LHCN-M2 (cell line): ENCODE data around the gene CEACAM4. TPM values are rescaled to one million over a fixed set of nuclear protein-coding genes. Genes with fewer than 3 reads are reported as not detected.
"Not testable (repeated sequence)": the region's sequence is repeated elsewhere in the genome, so short reads cannot be mapped to it uniquely, and the experiment has no call there.

Experiments used
- DNase-seq: peaks from one replicate; pipeline ENCODE4 v3.0.0-alpha.2; 2012; ENCODE audit warnings: low read depth
- total RNA-seq: library from RNA; depleted of rRNA; stranded (reverse); fragments of >200 nt; gene quantifications from 2 replicates; pipeline ENCODE4 v1.2.3, GENCODE V29; 2014; rRNA removed

The CEACAM4 gene
- total RNA-seq, 1 experiment from 2014 or later, result not detected

- no peak for DNase-seq
Observed at GRCh38 chr19:41586064-41586463, 40.8 kb downstream of the CEACAM4 start.

GRCh38 chr19:41584931-41585330 is 41.9 kb downstream of the CEACAM4 start:
- DNase-seq, result no peak

DNA sequence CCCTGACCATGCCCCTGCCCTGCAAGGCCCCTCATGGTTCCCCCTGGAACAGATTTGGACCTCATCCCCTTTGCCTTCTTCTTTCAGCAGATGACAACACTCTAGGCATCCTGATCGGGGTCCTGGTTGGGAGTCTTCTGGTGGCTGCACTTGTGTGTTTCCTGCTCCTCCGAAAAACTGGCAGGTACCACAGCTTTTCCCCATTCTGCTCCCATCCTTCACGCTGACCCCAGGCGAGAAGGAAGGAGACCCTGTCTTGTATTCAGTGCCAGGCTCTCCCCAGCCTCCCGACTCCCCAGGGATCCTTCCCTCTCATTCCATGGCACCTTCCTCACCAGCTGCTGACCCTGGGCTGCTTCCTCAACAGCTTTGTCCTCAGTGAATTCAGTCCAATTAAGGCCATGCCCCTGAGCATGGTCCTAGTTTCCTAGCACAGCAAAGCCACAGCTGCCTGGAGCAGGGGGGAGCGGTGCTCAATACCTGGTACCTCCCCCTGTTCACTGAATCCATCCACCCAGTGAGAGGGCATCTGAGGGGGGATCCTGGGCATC is 42.5 kb downstream of the CEACAM4 start:
- no peak for DNase-seq

DNA sequence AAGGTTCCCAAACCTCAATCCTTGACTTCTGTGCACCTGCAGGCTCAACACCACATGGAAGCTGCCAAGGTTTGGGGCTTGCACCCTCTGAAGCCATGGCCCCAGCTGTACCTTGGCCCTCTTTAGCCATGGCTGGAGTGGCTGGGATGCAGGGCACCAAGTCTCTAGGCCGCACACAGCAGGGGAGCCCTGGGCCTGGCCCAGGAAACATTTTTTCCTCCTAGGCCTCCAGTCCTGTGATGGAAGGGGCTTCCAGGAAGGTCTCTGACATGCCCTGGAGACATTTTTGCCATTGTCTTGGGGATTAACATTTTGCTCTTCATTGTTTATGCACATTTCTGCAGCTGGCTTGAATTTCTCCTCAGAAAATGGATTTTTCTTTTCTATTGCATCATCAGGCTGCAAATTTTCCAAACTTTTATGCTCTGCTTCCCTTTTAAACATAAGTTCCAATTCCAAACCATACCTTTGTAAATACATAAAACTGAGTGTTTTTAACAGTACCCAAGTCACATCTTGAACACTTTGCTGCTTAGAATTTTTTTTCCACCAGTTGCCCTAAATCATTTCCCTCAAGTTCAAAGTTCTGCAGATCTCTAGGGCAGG is 44.2 kb downstream of the CEACAM4 start:
- DNase-seq, result not testable (repeated sequence)

DNA sequence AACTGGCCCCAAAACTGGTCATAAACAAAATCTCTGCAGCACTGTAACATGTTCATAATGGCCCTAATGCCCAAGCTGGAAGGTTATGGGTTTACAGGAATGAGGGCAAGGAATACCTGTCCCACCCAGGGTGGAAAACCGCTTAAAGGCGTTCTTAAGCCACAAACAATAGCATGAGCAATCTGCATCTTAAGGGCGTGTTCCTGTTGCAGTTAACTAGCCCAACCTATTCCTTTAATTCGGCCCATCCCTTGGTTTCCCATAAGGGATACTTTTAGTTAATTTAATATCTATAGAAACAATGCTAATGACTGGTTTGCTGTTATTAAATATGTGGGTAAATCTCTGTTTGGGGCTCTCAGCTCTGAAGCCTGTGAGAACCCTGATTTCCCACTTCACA is 45.8 kb downstream of the CEACAM4 start:
- DNase-seq, result not testable (repeated sequence)

DNA sequence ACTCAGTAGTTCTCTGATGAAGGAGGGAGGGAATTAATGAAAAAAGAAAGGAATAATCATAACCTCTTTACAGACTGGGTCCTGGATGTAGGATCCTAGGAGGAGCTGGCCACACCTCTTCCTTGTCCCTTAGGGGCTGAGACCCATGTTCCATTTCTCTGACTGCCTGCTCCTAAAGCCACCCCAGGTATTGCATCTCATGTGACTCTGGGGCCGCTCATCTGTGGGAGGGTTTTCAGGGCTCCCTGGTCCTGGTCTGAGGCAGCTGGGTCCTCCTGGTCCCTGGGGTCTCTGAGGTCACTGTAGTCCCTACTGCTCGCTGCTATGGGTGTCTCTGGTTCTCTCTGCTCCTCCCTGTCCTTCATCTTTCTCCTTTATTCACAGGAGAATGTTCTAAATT is 48.0 kb downstream of the CEACAM4 start:
- DNase-seq, result no peak

- no peak for DNase-seq
Observed at GRCh38 chr19:41577833-41578232, 49.0 kb downstream of the CEACAM4 start.

GRCh38 chr19:41577144-41577830 is 49.6 kb downstream of the CEACAM4 start:
- no peak for DNase-seq

- no peak for DNase-seq
Observed at GRCh38 chr19:41575998-41576397, 50.9 kb downstream of the CEACAM4 start, which contains the start of gene CEACAM21. Gene CEACAM21, plus strand, starts transcription at chr19:41576166. Its CDS starts 109 bp downstream, at chr19:41576275.

DNA sequence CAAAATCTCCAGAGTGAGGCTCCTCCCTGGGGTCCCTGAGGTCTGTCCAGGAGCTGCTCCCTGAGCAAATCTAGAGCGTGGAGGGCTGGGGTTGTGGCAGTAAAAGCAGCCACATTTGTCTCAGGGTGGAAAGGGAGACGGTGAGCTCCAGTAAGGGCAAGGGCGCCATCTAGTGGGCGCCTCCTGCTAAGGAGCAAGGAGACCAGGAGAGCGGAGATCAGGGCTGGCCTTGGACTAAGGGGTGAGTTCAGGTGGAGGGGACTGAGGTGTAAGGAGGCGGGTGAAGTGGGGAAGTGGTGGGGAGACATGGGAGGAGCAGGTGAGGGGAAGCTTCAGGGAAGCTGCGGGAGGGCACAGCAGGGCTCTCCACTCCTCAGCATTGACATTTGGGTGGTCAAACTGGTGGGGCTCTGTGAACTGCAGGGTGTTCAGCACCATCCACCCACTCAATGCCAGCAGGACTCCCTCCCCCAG is 56.2 kb downstream of the CEACAM4 start:
- peak; percentile 56 for DNase-seq

- no peak for DNase-seq
Observed at GRCh38 chr19:41570179-41570578, 56.7 kb downstream of the CEACAM4 start.

- peak; percentile 11 for DNase-seq
Observed at GRCh38 chr19:41569481-41570150, 57.3 kb downstream of the CEACAM4 start.

Other genes with a start within 250 kb of the CEACAM4 start
- 28.6 and 33.0 TPM in 2 replicates for gene EXOSC5, start 229.7 kb downstream of the CEACAM4 start, total RNA-seq
- 38.6 and 45.5 TPM in 2 replicates for gene BCKDHA, start 229.3 kb downstream of the CEACAM4 start, total RNA-seq
- not detected in 2 replicates for gene B3GNT8, start 199.7 kb downstream of the CEACAM4 start, total RNA-seq
- gene DMAC2, start 187.2 kb downstream of the CEACAM4 start, total RNA-seq, result 52.1 and 53.6 TPM in 2 replicates
- not detected in 2 replicates for gene ERICH4, start 183.9 kb downstream of the CEACAM4 start, total RNA-seq
- gene CEACAM21, start 50.9 kb downstream of the CEACAM4 start, total RNA-seq, result not detected in 2 replicates
- gene CEACAM7, start 61.2 kb upstream of the CEACAM4 start, total RNA-seq, result not detected in 2 replicates
- gene CEACAM5, start 81.6 kb upstream of the CEACAM4 start, total RNA-seq, result not detected in 2 replicates
- not detected in 2 replicates for gene CEACAM6, start 128.5 kb upstream of the CEACAM4 start, total RNA-seq
- not detected in 2 replicates for gene CEACAM3, start 169.5 kb upstream of the CEACAM4 start, total RNA-seq
- not detected in 2 replicates for gene LYPD4, start 217.6 kb upstream of the CEACAM4 start, total RNA-seq
- gene DMRTC2, start 218.0 kb upstream of the CEACAM4 start, total RNA-seq, result not detected in 2 replicates
- gene RPS19, start 233.2 kb upstream of the CEACAM4 start, total RNA-seq, result 610 and 611 TPM in 2 replicates